Bronchial epithelial cell (primary cell): Measurements from ENCODE around the gene DAB2IP. TPM values are rescaled to one million over a fixed set of nuclear protein-coding genes. Genes with fewer than 3 reads are reported as not detected.

ENCODE experiments used
- DNase-seq: peaks from one replicate; pipeline ENCODE4 v3.0.0-alpha.2; 2010; ENCODE audit warnings: low read depth
- FAIRE-seq: peaks from 2 replicates; lab custom pipeline; 2011; peaks lifted over from hg19 to GRCh38; lab: Jason Lieb, UNC
- H3K27me3 ChIP-seq: 2 replicates; pipeline ENCODE4 v1.5.1; 2011; ENCODE audit warnings: low read length; ENCODE audit not compliant: control insufficient read depth, insufficient read depth
- H3K36me3 ChIP-seq: 2 replicates; pipeline ENCODE4 v1.5.1; 2011; ENCODE audit warnings: low read length; ENCODE audit not compliant: control insufficient read depth, insufficient read depth
- H3K4me3 ChIP-seq: 2 replicates; pipeline ENCODE4 v1.5.1; 2011; ENCODE audit warnings: mild to moderate bottlenecking, low read depth, low read length, control low read depth
- CTCF ChIP-seq: IDR thresholded peaks from 2 replicates; pipeline ENCODE4 v1.5.1; 2011; ENCODE audit warnings: mild to moderate bottlenecking, moderate library complexity, low read length, control low read depth, inconsistent platforms; ENCODE audit not compliant: insufficient read depth, severe bottlenecking
- total RNA-seq: library from RNA; depleted of rRNA; stranded (reverse); fragments of >200 nt; gene quantifications from 2 replicates; pipeline ENCODE4 v1.2.1, GENCODE V29; 2014

Gene DAB2IP
- total RNA-seq, 1 donor from 2014 or later, result 8.4 TPM

- no peak for TF ChIP-seq CTCF
- DNase-seq (no peak), FAIRE-seq (peak; percentile 47)
- Histone ChIP-seq H3K36me3 (peaks cover 10% of the 10 kb centered on the region), H3K27me3 (no peaks in the 10 kb centered on the region), H3K4me3 (no peak overlapping the region)
These were observed 62.8 kb downstream of the DAB2IP start for GRCh38 chr9:121714075-121714705.

- Histone ChIP-seq H3K4me3 (no peak overlapping the region), H3K27me3 (no peaks in the 10 kb centered on the region), H3K36me3 (peaks cover 8% of the 10 kb centered on the region)
- TF ChIP-seq CTCF, result no peak
- DNase-seq (no peak), FAIRE-seq (no peak)
These were observed 63.4 kb downstream of the DAB2IP start for GRCh38 chr9:121714873-121715272.

- Histone ChIP-seq H3K4me3 (no peak overlapping the region), H3K27me3 (no peaks in the 10 kb centered on the region), H3K36me3 (peaks cover 4% of the 10 kb centered on the region)
- FAIRE-seq (no peak), DNase-seq (peak; percentile 71)
- TF ChIP-seq CTCF, result no peak
These were observed 65.9 kb downstream of the DAB2IP start for GRCh38 chr9:121717141-121717991.

- no peak overlapping the region for H3K4me3 ChIP-seq
- no peaks in the 10 kb centered on the region for H3K27me3 ChIP-seq
- peak; percentile 52 for DNase-seq
- no peak for TF ChIP-seq CTCF
- FAIRE-seq, result no peak
- peaks cover 4% of the 10 kb centered on the region for H3K36me3 ChIP-seq
These were observed 66.7 kb downstream of the DAB2IP start for GRCh38 chr9:121718084-121718483.

GRCh38 chr9:121718501-121718900, 67.1 kb downstream of the DAB2IP start:
- no peak for TF ChIP-seq CTCF
- FAIRE-seq (no peak), DNase-seq (peak; percentile 68)
- Histone ChIP-seq H3K27me3 (no peaks in the 10 kb centered on the region), H3K4me3 (no peak overlapping the region), H3K36me3 (peaks cover 3% of the 10 kb centered on the region)
